TTC549 (cell line): ENCODE results near the gene CISH.

Experiments
- FAIRE-seq: peaks from 2 replicates; lab custom pipeline; 2012; peaks lifted over from hg19 to GRCh38; lab: Jason Lieb, UNC

CISH gene

GRCh38 chr3:50612234-50612882 is 784 bp upstream of the CISH start:
- FAIRE-seq: no peak

GRCh38 chr3:50610992-50611463 is 546 bp downstream of the CISH start:
- FAIRE-seq: no peak

GRCh38 chr3:50610181-50610971 is 1.2 kb downstream of the CISH start:
- FAIRE-seq: no peak

DNA sequence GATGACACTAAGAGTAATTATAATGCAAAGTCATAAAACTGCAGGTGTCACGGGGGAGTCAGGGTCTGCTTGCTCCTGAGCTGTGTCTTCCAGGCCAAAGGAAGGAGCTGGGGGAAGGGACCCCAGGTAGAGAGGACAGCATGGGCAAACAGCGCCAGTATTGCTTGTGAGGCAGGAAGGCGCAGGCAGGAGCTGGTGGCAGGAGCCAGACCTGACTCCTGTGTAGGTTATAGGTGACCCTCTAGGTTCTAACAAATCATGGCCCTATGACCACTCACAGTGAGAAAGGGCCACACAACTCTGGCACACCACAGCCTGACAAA is 1.9 kb downstream of the CISH start:
- FAIRE-seq: no peak

DNA sequence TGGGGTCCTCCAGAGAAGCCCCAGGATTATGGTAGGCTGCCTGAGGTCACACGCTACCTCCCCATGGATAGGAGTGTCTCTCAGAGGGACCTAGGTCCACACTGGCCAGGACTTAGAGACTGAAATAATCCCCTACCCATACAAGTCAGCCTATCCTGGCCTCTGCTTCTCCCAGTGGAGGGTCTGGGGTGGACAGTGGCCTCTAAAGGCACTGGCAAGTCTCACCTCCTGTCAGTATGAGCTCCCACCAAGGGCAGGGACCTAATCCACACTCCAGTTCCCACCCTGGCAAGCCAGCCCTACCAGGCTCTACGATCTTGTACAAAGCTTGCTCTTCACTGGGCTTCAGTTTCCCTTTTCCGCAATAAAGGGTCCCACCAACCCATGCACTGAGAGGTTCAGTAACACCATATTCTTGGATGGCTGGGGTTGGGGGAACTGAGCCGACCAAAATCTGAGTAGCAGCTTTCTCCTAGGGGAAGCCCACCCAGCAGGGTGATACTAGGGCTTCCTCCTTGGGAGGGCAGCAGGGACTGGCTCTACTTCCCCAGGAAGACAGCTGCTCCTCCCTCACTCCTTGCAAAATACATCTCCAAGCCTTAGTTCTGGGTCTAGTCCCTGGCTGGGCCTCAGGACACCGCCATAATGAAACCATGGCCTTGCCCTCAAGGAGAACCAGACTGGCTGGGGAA is 2.4 kb downstream of the CISH start:
- FAIRE-seq: no peak

DNA sequence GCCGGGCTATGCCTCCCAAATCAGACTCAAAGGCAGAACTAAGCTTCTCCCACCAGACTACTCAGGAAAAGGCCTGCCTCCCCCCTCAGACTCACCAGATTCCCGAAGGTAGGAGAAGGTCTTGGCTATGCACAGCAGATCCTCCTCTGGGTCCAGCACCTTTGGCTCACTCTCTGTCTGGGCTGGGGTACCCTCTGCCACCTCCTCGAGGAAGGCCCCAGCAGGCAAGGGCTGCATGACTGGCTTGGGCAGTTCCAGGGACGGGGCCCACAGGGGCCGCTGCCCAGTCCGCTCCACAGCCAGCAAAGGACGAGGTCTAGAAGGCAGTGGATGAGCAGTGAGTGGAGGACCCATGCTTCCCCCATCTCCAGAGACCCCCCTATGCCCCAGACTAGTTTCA is 3.3 kb downstream of the CISH start:
- FAIRE-seq: no peak

DNA sequence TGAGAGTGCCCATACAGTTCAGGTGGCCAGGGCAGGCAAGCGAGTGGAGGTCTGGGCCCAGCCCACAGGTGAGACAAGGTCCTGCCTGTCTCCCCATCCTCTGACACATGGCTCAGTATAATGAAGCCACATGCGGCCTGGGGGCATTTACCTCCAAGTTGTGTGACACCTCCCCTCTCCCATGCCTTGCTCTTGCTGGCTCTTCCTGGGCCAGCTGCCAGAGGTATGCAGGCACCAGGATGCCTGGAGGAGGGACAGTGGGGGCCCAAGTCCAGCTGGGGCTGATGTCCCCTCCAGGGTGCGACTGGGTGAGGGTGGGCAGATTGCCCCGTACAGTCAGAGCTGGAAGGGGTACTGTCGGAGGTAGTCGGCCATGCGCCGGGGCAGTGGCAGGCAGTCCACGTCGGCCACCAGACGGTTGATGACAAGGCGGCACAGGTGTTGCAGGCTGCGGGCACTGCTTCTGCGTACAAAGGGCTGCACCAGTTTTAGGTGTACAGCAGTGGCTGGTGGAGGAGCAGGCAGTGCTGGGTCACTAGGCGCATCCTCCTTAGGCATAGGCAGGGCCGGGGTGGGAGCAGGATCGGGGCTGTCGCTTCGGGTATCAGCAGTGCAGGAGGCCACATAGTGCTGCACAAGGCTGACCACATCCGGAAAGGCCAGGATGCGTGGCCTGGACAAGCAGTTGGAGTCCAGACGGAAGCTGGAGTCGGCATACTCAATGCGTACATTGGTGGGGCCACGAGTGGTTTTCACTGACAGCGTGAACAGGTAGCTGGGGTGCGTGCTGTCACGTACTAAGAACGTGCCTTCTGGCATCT is 4.1 kb downstream of the CISH start:
- no peak for FAIRE-seq

GRCh38 chr3:50606596-50606995 is 5.0 kb downstream of the CISH start:
- no peak for FAIRE-seq

DNA sequence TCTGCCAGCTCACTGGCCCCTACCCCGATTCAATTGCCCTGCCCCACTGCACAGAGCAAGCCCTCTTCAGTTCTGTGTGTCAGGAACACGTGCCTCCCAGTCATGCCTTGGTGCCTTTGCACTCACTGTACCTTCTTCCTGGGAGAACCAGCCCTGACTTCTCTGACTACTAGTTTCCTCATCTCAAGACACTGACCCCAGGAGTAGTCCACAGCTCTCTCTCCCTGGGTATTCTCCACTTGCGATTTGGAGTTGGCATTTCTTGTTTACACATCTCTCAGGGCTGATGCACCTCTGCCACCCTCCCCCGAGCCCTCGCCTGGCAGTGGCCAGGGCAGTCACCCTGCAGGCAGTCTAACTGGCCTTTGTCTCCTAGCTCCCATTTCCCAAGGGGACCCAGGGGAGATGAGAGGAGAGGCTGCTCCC is 5.7 kb downstream of the CISH start:
- no peak for FAIRE-seq

- no peak for FAIRE-seq
Measured at GRCh38 chr3:50604628-50605588, 6.7 kb downstream of the CISH start.

- FAIRE-seq: no peak
Measured at GRCh38 chr3:50604110-50604621, 7.4 kb downstream of the CISH start.

GRCh38 chr3:50603261-50604109 is 8.1 kb downstream of the CISH start:
- FAIRE-seq: no peak

DNA sequence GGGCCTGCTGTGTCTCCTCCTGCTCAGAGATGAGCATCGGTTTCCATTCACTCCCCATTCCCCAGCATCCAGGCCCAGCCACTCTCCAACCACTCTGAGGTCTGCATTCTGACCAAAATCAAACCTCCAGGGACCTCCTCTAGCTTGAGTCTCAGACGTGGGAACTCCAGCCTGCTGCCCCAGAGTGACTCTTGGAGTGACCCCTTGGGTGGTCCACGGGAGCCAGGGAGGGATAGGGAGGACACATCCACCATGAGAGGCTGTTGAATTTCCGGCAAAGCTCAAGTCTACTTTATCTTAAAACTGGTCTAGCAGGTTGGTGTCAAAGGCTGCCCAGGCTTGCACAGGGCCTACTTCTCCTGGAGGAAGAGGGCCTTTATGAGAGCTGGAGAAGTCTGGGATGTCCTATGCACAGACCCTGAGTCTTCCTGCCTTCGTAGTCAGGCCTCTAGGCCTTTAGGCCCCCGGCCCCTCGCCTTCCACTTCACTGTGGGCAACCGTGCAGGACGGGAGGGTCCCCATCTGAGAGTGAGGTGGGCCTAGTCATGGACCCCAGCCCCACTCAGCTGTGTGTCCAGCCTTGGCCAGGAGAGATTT is 8.9 kb downstream of the CISH start:
- no peak for FAIRE-seq

GRCh38 chr3:50600841-50601591 is 10.6 kb downstream of the CISH start:
- FAIRE-seq: no peak

- no peak for FAIRE-seq
Measured at GRCh38 chr3:50600141-50600753, 11.3 kb downstream of the CISH start.

DNA sequence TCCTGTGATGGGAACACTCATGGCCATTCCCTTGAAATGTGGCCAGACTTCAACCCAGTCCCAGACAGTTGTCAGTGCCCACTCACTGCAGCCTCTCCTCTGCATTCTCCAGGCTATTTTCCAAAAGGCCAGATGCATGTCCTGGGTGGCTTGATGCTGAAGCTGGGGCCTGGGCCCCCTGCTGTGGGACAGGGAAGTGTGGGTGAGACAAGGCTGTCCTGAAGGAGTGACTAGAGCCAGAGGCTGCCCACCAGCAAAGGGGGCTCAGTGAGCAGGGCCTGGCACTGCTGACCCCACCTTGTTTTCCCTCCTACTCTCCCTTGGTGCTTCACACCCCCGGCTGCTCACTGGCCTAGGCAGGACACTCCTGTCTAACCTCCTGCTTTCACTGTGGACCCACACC is 11.9 kb downstream of the CISH start:
- no peak for FAIRE-seq

GRCh38 chr3:50599115-50599715 is 12.4 kb downstream of the CISH start:
- FAIRE-seq: no peak

GRCh38 chr3:50594253-50594785 is 17.3 kb downstream of the CISH start:
- no peak for FAIRE-seq
